SU-DHL-6 (cell line): Measurements from ENCODE around the gene AKT1S1.
A peak's percentile ranks its signal among the peaks of the same experiment; 100 is the strongest.

ENCODE experiments used
- H2AFZ ChIP-seq: fragments of 200-600 bp; sonication (generic); 2 replicates; pipeline ENCODE4 v1.6.1; 2014; ENCODE audit warnings: low read depth, mild to moderate bottlenecking, moderate library complexity, mixed read lengths, antibody characterized with exemption, low read length; ENCODE audit not compliant: severe bottlenecking
- H3F3A ChIP-seq: fragments of 200-600 bp; shearing (Covaris generic); 2 replicates; pipeline ENCODE4 v1.6.0; 2016; ENCODE audit warnings: antibody characterized with exemption, mild to moderate bottlenecking; ENCODE audit not compliant: insufficient read depth
- H3K27ac ChIP-seq: fragments of 200-600 bp; sonication (generic); 2 replicates; pipeline ENCODE4 v1.5.1; 2016; ENCODE audit warnings: low read depth, mild to moderate bottlenecking, low read length, moderate library complexity, mixed read lengths
- H3K27me3 ChIP-seq: fragments of 200-600 bp; sonication (generic), shearing (Covaris generic); 2 replicates; pipeline ENCODE4 v1.6.0; 2014; ENCODE audit warnings: mild to moderate bottlenecking, low read length
- H3K36me3 ChIP-seq: fragments of 200-600 bp; sonication (generic); 2 replicates; pipeline ENCODE4 v1.6.1; 2014; ENCODE audit warnings: mild to moderate bottlenecking, low read length, mixed read lengths
- H3K4me2 ChIP-seq: fragments of 300-600, 200-600 bp; shearing (Covaris generic), sonication (generic); 2 replicates; pipeline ENCODE4 v1.6.0; 2014; ENCODE audit warnings: low read length, low read depth, mild to moderate bottlenecking; ENCODE audit not compliant: poor library complexity, severe bottlenecking
- H3K4me3 ChIP-seq: fragments of 200-600 bp; sonication (generic); 2 replicates; pipeline ENCODE4 v1.5.1; 2014; ENCODE audit warnings: antibody characterized with exemption, low read length, mild to moderate bottlenecking, mixed read lengths; ENCODE audit not compliant: insufficient read depth, poor library complexity, severe bottlenecking
- H3K79me2 ChIP-seq: fragments of 200-600 bp; sonication (generic); 2 replicates; pipeline ENCODE4 v1.6.1; 2014; ENCODE audit warnings: mild to moderate bottlenecking, low read length, moderate library complexity; ENCODE audit not compliant: insufficient read depth
- H3K9ac ChIP-seq: fragments of 200-600 bp; sonication (generic); 2 replicates; pipeline ENCODE4 v1.7.0; 2014; ENCODE audit warnings: mild to moderate bottlenecking, low read length
- H3K9me2 ChIP-seq: fragments of 200-600 bp; sonication (generic); replicated peaks from 2 replicates; pipeline ENCODE4 v1.6.1; 2014; ENCODE audit warnings: low read length; ENCODE audit not compliant: insufficient read depth
- H3K9me3 ChIP-seq: fragments of 200-600 bp; sonication (generic); 2 replicates; pipeline ENCODE4 v1.6.1; 2014; ENCODE audit warnings: low read length, mixed read lengths; ENCODE audit not compliant: insufficient read depth
- H4K20me1 ChIP-seq: fragments of 200-600 bp; sonication (generic); 2 replicates; pipeline ENCODE4 v1.6.1; 2014; ENCODE audit warnings: low read depth, mild to moderate bottlenecking, antibody characterized with exemption, low read length, moderate library complexity, mixed read lengths
- EZH2phosphoT487 ChIP-seq: fragments of 200-600 bp; sonication (generic), shearing (Covaris generic); conservative IDR thresholded peaks from 2 replicates; pipeline ENCODE4 v1.6.1; 2018; ENCODE audit warnings: mild to moderate bottlenecking, antibody characterized with exemption, low read length, moderate library complexity, mixed read lengths
- TF ChIP-seq, protein P1 (sequence below): fragments of 200-600 bp; sonication (generic); IDR thresholded peaks from one replicate; pipeline ENCODE4 v1.5.1; 2017; ENCODE audit warnings: antibody characterized with exemption, mild to moderate bottlenecking, low read length, moderate library complexity; ENCODE audit not compliant: insufficient read depth, poor library complexity, severe bottlenecking

AKT1S1 gene

DNA sequence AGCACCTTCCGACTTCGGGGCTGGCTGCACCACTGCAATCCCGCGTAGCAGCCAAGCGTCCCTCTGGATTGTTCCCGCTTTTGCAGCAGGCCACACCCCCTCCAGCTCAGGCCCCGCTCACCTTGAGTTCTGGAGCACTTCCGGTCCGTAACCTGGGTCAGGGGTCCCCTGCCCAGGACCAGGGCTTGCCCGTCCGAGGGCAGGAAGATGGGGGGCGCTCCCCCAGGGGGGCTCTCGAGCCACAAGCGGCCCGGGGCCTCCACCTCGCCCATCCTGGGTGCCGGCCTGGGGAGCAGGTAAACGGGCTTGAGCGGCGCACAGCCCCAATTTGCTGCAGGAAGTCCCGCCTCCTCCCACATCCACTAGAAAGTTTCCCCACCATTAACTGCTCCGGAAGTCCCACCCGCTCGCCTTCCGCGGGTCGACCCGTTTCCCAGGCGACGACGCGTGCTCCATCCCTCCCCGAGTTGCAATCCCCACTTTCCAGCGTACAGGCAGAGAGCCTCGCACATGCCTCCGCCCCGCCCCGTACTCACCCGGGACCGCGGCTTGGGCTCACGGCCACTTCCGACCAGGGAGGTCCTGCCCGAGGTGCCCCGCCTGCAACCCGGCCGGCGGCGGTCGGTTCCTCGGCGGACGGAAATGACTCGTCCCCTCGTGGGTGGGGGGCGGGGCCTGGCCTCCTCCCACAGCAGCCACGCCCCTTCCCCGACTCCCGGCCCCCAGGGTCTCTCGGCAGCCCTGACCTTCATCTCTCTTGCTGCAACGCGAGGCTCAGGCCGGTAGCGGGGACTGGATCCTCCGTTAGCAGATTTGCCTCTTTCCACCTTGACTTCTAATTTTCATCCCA, 10.0 kb downstream of the AKT1S1 start, which contains the start of gene PNKP:
Gene PNKP, minus strand, starts transcription at position 644 of the 850 bp plus-strand sequence. Its CDS starts 372 bp downstream, at position 272.
- Histone ChIP-seq H3K9me2 (no peaks in the 10 kb centered on the region), H3K9ac (peak within 1 kb of the TSS; percentile 77), H3K4me3 (peak within 1 kb of the TSS; percentile 82), H2AFZ (peak within 1 kb of the TSS; percentile 66), H3K27me3 (no peaks in the 10 kb centered on the region), H3F3A (peaks cover 20% of the 10 kb centered on the region; the same call in 1 of the 2 replicates), H3K27ac (peak within 1 kb of the TSS; percentile 86), H3K4me2 (peak within 1 kb of the TSS; percentile 100), H3K36me3 (no peaks in the 10 kb centered on the region), H3K9me3 (0 out of 2 replicates have a peak, but pooled peaks cover 4% of the 10 kb centered on the region), H3K79me2 (peaks cover 24% of the 10 kb centered on the region), H4K20me1 (no peaks in the 10 kb centered on the region)
- no peak for TF ChIP-seq EZH2phosphoT487
- TF ChIP-seq, protein P1, sequence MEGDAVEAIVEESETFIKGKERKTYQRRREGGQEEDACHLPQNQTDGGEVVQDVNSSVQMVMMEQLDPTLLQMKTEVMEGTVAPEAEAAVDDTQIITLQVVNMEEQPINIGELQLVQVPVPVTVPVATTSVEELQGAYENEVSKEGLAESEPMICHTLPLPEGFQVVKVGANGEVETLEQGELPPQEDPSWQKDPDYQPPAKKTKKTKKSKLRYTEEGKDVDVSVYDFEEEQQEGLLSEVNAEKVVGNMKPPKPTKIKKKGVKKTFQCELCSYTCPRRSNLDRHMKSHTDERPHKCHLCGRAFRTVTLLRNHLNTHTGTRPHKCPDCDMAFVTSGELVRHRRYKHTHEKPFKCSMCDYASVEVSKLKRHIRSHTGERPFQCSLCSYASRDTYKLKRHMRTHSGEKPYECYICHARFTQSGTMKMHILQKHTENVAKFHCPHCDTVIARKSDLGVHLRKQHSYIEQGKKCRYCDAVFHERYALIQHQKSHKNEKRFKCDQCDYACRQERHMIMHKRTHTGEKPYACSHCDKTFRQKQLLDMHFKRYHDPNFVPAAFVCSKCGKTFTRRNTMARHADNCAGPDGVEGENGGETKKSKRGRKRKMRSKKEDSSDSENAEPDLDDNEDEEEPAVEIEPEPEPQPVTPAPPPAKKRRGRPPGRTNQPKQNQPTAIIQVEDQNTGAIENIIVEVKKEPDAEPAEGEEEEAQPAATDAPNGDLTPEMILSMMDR = no peak

DNA sequence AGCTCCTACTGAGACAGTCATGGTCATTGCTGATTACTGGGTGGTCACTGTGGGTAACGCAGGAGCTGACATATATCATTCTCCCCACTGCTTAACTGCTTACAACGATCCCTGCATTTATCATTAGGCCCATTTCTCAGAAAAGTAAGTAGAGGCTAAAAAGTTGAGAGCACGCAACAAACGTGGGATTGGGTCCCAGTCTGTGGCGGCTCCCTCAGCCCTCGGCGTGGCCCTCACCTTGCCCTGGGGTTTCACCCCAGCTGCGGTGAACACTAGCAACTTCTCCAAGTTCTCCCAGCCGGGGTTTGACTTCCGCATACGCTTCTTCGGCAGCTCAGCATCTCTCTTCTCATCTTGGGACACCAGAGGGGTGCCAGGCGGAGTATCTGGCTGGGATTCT, 12.3 kb downstream of the AKT1S1 start:
- 0 out of 2 replicates have a peak, but pooled peaks cover 4% of the 10 kb centered on the region for H3K9me3 ChIP-seq
- TF ChIP-seq, protein P1 = no peak
- no peak for TF ChIP-seq EZH2phosphoT487
- H3K9me2 ChIP-seq = no peaks in the 10 kb centered on the region
- H4K20me1 ChIP-seq = no peaks in the 10 kb centered on the region
- peaks cover 14% of the 10 kb centered on the region; the same call in 1 of the 2 replicates for H3F3A ChIP-seq
- peaks cover 24% of the 10 kb centered on the region for H3K79me2 ChIP-seq
- H3K27me3 ChIP-seq = no peaks in the 10 kb centered on the region
- no peak overlapping the region for H3K9ac ChIP-seq
- H3K36me3 ChIP-seq = no peaks in the 10 kb centered on the region
- no peak overlapping the region for H3K4me2 ChIP-seq
- no peak overlapping the region for H3K27ac ChIP-seq
- H2AFZ ChIP-seq = no peak overlapping the region
- no peak overlapping the region for H3K4me3 ChIP-seq

DNA sequence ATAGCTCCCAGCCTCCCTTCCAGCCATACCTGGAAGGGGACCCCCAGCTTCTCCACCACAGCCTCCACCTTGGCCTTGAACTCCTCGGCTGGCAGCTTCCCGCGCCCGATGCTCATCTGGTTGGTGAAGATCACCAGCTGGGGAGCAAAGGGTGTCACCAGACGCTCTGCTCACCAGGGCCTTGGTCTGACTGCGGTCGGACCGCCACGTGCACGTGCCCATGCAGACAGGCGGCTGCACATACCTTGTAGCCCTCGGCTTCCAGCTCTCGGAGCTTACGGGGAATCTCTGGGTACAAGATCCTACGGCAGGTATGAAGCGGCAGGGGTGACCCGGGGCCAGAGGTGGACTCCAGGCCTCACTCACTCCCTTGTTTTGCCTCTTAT, 13.2 kb downstream of the AKT1S1 start:
- Histone ChIP-seq H3K79me2 (peaks cover 24% of the 10 kb centered on the region), H3K9me3 (0 out of 2 replicates have a peak, but pooled peaks cover 4% of the 10 kb centered on the region), H3K9ac (no peak overlapping the region), H4K20me1 (no peaks in the 10 kb centered on the region), H3K9me2 (no peaks in the 10 kb centered on the region), H3K27ac (no peak overlapping the region), H3F3A (peaks cover 13% of the 10 kb centered on the region; the same call in 1 of the 2 replicates), H3K4me3 (no peak overlapping the region), H3K36me3 (no peaks in the 10 kb centered on the region), H3K4me2 (no peak overlapping the region), H2AFZ (no peak overlapping the region), H3K27me3 (no peaks in the 10 kb centered on the region)
- TF ChIP-seq, protein P1 = no peak
- no peak for TF ChIP-seq EZH2phosphoT487
